ENCODE results near the gene FOXP1.
A peak's percentile ranks its signal among the peaks of the same experiment; 100 is the strongest.

FOXP1 gene

DNA sequence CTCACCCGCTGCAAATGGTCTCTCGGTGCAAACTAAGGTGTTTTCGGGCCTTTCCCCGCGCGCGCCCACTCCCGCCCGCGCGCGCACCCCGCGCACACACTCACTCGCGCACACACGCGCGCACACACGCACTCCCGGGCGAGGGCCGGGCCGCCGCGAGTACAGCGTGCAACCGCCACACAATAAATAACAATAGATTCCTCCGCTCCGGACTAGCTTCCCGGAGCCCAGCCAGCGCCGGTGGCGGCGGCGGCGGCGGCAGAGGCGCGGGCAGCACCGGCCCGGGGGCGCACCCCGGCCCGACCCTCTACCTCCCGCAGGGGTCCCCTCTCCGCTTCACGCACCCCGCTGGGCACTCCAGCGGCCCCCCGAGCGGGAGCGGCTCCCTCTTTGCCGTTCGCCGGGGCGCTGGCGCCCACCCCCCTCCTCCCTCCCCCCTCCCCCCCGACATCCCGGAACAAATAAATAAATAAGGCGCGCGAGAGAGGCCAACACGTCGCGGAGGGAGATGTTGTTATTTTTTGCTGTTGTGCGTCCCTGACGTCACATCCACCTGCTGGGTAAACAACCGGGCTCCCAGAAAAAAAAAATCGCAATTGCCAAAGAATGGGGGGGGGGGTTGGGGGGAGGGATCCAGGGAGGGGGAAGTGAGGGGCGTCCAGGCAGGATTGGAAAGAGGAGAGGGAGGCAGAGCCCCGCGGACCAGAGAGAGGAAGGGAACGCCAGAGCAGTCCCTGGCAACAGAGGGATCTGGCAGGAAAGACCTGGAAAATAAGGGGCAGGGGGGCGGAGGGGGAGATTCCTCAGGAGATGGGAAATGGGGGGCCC lies at the start of gene FOXP1:
FOXP1 (minus strand) TSS at position 163 of the 828 bp plus-strand sequence. CDS start 385,347 bp downstream, outside the sequence.
- peak; percentile 55 for DNase-seq (ENCODE audit: low spot score)

DNA sequence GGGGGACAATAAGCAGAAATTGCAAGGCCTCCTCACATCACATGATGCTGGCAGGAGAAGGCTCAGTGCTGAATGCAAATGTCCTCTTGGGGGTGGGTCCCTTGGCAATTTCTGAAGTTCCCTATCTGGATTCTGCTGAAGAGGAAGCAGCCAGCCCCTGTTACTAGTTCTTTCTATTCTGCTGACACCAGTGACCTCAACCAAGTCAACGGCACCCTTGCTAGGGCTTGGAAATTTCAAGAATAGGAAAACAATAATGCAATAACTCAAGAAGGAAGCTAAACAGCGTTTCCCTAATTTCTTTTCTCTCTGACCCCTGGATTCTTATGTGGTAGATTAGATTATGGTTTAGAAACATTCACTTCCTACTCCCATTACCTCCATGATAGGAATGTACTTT lies 46.2 kb upstream of the FOXP1 start:
- DNase-seq (ENCODE audit: low spot score), result no peak

DNA sequence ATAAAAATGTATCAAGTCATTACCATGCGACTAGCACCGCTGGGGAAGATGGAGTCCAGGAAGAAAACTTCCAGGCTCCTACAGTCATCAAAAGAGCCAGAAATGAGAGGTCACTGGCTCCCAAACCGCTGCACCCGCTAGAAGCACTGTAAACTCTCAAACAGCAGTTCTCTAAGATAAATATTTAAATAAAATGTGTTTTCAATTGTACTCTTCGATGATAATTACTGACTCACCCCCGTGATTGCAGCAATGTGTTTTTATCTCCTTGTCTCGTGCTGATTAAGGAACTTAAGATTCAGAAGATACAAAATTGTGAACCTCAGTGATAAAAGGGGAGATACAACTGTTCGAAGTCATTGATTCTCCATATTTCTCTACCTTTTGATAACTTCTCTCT lies 45.8 kb upstream of the FOXP1 start:
- no peak for DNase-seq (ENCODE audit: low spot score)

DNA sequence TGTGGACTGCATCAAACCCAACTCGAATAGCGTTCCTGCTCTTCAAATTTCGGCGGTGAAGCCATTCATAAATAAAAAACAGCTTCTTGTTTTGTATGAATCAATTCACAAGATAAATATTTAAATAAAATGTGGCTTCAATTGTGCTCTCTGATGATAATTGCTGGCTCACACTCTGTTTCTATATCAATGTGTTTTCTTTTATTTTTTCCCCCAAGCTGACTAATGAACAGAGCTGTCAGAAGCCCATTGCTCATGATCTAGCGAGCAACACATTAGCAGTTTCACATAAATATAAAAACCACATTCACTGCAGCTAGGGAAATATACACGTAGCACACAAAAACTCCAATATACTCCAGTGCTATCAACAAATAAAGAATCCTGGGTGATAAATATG lies 45.0 kb upstream of the FOXP1 start:
- no peak for DNase-seq (ENCODE audit: low spot score)

DNA sequence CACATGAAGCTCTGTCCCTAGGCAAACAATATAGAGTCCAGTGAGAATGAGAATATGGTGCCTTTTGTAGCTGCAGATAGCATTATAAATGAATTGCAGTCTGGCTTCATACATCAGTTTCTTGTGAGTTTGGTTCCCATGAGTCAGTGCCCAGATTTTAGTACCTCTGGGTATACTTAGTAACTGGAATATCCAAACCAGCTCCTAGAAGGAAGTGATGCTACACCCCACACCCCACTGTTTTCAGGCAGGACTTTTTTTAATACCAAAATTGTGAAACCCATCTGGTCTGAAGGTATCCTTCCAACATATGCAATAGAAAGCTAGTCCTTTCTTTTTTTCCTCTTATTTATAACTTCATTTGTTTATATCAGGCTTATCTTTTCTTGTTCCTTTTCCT lies 42.1 kb upstream of the FOXP1 start:
- DNase-seq (ENCODE audit: low spot score), result no peak

DNA sequence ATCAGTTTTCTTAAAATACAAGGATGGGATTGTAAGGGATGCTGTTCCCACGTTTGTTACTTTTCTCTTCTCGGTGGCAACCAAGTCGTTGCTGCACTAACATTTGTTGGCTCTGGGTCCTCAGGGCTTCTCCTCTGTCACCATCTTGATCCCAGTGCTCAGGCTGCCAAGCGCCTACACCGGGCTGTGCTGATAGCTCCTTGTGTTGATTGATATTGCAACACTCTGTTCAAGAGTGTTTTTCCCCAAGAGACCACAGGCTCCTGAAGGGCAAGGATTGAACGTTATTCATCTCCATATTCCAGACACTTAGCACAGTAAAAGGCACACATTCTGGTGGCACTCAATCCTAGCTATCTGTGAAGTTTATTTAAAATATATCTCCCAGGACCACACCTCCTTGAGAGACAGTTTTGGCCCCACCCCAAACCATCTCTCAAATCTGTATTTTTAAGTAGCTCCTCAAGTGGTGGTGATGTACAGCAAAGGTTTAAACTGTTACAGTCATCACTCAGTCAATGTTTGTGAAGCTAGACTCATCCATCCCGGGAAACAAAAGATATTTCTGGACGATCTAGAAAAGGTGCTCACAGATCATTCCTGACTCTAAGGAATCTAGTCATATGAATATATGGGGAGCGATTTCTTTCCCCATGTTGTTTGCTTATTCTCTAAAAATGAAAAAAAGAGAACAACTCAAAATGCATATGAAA lies 38.5 kb upstream of the FOXP1 start:
- DNase-seq (ENCODE audit: low spot score), result no peak

DNA sequence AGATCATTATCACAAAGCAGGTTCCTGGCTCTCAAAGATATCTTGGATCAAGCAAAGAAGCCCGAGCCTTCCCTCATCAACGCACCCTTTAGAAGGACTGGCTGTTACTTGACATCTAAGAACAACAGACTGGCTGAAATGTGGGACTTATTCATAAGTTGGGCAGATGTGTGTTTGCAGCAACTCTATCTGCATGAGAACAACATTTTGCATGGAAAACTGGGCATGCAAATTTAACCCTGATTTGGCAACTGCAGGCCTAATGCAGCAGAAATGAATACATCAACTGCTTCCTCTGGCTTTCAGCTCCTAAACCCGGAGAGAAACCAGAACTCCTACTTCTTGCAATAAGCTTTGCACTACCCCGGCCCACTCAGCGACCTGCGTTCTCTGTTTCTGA lies 35.0 kb upstream of the FOXP1 start:
- DNase-seq (ENCODE audit: low spot score), result no peak

DNA sequence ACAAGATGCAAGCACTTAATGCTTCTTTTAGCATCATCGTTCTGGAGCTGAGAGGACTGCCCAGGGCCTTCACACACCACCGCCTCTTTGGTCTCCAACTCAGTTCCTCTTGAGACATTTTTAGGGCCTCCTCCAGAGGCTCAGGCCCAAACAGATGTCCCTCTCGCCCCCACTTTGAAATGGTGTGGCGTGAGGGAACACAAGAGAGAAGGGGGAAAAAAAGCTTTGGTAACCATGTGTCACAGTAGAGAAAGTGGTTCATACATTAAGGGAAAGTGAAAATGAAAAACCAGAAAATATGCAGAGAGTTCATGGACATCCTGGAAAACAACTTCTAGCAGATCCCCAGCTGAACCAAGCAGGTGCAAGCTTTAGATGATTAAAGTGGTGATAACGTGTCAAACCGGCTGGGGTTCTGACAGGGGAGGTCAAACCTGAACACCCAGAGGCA lies 33.1 kb upstream of the FOXP1 start:
- DNase-seq (ENCODE audit: low spot score), result no peak

DNA sequence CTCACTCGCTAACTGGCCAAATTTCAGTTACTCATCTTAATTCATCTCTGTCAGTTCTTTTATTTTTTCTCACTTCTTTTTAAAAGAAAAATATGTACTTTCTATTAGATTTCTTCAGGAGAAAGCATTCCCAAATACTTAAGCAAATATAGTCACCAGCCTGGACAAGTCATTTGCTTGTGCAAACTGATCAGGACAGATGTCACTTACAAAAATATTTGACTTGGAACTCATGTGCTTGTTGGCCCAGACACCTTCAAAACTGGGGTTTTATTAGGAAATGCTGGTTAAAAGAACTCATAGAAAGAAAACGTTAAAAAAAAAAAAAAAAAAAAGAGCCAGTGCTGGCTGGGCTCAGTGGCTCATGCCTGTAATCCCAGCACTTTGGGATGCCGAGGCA lies 31.3 kb upstream of the FOXP1 start:
- no peak for DNase-seq (ENCODE audit: low spot score)

DNA sequence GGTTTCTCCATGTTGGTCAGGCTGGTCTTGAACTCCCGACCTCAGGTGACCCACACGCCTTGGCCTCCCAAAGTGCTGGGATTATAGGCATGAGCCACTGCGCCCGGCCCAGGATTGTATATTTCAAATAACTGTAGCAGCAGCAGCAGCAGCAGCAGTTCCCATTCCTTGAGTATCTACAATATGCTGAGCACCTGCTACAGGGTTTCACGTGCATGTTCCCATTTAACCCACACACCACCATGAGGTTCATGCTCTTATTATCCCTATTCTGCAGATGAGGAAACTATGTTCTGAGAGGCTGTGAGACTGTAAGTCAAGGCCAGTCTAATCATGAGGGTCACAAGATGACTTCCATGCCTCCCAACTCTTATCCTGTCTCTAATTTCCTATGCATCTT lies 30.9 kb upstream of the FOXP1 start:
- no peak for DNase-seq (ENCODE audit: low spot score)

DNA sequence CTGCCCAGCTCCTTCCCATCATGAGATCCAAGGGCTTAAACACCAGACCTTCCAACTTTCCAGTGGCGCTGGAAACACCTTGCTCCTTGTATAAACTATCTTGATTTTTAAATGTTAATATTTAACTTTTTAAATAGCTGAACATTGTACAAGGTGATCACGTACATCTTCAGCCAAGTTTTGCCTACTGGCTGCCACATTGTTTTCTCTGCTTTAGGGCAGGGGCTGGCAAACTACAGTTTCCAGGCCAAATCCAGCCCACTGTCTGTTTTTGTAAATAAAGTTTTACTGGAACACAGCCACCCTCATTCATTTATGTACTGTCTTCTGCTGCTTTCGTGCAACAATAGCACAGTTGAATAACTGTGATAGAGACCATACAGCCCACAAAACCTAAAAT lies 27.6 kb upstream of the FOXP1 start:
- DNase-seq (ENCODE audit: low spot score), result no peak

DNA sequence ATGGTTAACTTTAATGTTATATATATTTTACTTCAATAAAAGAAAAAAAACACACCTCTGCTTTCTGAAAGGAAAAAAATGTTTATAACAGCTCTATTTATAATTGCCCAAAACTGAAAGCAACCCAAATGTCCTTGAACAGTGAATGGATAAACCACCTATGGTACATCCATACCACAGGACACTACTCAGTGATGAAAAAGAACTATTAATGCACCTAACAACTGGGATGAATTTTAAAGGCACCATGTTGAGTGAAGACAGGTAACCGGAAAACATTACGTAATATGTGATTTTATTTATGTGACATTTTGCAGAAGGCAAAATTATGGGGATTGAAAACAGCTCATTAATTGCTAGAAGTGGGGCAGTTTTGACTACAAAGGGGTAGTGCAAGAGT lies 23.8 kb upstream of the FOXP1 start:
- no peak for DNase-seq (ENCODE audit: low spot score)

DNA sequence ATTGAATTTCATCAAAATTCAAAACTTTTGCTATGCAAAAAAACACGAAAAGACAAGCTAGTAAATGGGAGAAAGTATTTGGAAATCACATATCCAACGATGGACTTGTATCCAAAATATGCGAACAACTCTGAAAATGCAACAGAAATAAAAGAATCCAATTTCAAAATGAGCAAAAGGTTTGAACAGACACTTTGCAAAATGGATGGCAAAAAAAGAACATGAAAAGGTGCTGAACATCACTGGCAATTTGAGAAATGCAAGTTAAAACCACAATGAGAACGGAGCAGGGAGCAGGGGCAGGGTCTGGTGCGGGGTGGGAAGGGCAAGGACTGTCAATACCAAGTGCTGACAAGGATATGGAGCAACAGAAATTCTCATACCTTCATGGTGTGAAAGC lies 23.1 kb upstream of the FOXP1 start:
- DNase-seq (ENCODE audit: low spot score), result no peak

DNA sequence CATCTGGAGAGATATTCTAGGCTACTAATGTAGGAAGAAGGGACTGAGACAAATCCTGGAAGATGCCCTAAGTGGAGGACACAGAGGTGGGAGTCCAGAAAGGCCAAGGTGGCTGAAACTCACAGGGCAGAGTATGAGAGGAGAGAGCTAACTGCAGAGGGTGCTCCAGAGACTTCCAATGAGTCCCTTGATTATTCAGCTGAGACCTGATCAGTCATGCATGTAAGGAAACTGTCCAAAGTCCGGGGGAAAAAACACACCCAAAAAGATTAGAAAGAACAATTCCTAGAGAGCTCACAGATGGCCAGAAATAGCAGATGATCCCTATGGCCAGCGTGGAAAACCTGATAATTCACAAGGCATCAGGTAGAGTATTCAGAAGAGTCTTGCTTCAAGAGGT lies 18.7 kb upstream of the FOXP1 start:
- no peak for DNase-seq (ENCODE audit: low spot score)

DNA sequence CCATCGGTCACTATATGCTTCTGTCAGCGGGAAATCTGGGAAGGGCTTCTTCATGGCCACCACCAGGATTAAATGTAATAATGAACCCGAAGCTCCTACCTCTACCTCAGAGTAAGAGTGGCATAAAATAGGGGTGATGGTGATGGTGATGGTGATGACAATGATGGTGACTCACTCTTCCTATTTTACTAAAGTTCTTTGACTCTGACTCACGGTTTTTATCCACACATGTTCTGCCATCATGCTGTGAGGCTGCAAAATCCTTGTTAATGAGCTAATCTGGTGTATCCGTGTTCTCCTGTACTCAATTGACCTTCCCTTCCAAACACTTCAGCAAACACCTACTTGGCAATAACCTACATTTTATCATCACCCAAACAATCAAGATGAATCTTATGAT lies 18.3 kb upstream of the FOXP1 start:
- DNase-seq (ENCODE audit: low spot score), result no peak

DNA sequence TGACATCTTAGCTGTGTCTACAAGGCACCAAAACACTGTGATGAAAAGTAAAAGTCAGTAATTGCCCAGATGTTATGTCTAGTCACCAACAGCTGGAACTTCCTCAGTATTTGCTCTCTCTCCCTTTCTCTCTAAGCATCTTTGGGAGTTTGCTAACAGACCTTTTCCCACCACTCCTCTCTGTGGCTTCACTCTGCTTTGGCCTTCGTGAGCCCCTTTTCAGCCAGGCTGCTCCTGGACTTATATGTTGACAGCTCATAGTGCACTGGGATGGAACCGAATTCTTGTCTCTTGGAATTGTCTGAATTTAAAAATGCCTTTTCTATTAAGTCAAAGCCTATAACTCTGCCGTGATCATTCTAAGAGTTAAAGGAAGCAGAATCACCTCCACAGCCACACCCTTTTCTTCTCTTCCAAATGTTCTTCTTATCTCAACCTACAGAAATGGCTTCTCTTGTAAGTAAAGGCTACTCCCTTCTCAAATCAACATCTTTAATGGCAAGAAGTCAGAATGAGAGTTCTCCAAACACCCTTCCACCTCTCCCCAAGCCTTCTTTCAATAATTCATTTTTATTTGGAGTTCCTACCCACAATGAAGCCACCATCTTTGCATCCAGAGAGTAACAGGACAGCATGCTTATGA lies 17.2 kb upstream of the FOXP1 start:
- DNase-seq (ENCODE audit: low spot score), result no peak

DNA sequence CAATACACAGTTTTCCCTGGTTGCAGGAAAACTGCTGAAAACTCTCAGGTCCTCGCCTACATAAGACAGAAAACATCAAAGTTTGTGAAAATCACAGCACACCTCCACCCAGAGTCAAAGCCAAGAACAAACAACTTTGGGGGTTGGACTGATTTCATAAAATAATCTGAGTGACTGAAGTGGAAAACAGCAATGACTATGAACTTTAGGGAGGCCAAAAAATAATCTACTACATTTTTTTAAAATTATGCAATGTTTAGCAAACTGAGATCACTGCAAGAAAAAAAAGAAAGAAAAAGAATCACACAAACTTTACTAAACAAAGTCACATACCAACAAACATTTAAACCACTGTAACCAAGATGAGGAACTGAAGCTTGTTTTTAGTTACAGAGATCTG lies 15.9 kb upstream of the FOXP1 start:
- no peak for DNase-seq (ENCODE audit: low spot score)

DNA sequence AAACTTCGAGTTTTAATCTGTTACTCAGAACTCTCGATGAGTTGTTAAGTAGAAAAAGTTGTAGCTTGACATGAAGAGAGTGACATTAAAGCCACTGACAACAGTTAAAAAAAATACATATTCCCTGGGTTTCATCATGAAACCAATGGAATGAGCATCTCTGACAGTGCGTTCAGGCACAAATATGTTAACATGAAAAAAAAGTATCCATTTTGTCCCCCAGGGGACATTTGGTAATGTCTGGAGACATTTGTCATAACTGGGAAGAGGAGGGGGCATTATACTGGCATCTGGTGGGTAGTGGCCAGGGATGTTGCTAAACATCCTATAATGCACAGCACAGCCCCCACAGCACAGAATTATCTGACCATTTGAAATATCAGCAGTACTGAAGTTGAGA lies 14.8 kb upstream of the FOXP1 start:
- DNase-seq (ENCODE audit: low spot score), result no peak

DNA sequence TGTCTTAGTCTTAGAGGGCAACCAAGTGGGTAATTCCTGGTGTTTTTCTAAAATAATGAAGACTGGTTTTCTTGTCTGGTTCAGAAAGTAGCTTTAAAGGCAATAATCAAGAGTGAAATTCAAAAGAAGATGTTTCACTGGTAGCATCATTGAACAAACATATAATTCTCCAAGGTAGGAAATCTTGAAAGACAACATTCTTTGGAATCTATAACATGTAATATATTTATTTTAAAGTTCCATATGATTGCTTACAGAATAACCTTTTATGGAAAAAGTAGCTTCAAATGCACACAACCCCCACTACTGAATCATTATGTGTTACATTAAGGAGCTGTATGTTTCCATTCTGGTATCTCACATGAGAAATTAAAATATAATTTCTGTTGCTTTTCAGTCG lies 13.8 kb upstream of the FOXP1 start:
- DNase-seq (ENCODE audit: low spot score), result no peak

DNA sequence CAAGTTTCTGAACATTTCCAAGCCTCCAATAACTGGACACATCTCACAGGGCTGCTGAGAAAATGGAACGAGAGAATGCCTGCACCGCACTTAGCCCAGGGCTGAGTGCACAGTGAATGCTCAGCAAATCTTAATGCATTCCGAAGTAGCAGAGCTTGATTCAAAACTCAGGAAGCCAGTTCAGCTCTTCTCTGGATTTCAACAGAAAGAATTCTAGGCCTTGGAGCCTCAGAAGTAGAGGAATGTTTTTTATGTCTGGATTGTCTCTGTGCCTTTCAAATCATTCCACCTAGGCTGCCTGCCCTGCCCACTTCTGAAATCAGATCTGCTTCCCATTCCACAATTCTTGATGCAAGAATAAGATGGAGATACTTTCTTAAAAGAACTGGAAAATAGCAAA lies 9.6 kb upstream of the FOXP1 start:
- DNase-seq (ENCODE audit: low spot score), result no peak

DNA sequence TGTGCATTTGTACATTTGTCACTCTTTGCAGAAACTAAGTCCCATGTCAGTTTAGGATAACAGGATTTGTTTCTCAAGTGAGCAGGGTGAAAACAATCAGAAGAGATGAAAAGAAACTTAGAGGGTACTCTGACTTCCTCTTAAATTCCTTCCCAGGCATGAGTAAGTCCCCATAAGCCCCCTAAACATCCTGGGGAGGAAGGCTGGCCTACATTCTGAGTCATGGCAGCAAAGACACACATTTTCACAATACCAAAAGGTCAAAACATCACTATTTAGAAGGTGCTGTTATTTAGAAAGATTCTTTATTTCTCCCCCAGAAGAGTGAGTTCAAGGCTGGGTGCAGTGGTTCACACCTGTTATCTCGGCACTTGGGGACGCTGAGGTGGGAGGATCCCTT lies 7.6 kb upstream of the FOXP1 start:
- DNase-seq (ENCODE audit: low spot score), result no peak

DNA sequence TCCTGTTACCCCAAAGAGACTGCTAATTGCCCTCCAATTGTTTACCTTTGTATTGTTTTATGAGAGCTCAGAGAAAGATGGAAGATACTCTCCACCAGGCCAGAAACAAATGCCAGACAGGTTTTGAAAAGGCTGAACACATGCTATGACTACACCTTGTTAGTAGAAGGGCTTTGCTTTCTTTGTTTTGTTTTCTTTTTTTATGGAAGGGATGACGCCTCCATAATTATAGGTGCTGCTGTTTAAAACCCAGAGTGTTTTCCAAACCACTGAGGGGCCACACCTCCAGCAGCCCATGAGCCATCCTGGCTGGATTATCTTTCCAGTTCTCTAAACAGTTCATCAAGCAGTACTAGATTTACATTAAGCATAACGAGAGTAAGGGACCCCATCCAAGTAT lies 5.6 kb upstream of the FOXP1 start:
- DNase-seq (ENCODE audit: low spot score), result no peak

DNA sequence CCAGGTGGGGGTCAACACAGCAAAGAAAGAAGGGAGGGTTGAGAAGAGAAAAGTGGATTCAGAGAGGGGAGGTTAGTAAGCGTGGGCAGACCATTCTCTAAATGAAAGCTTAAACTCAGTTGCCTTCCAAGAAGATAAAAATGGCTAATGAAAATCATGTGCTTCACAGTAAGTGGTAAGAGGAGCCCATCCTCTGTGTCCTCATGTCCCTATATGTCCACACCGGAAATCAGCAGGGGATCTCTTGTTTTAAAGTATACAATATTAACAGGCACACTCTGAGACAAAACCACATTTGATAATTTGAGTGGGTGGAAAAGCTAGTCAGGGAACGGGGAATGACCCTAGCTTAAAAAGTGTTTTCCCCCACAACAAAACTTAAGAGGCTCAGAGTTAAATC lies 4.4 kb upstream of the FOXP1 start:
- DNase-seq (ENCODE audit: low spot score), result no peak
